Astrocyte (in vitro differentiated cells and primary cell): ENCODE data around the gene CPT1A.

Experiments used
- EZH2 ChIP-seq: IDR thresholded peaks from 2 replicates; pipeline ENCODE4 v1.6.1; 2012; ENCODE audit warnings: mild to moderate bottlenecking, low read length, inconsistent platforms; ENCODE audit not compliant: insufficient read depth
- TF ChIP-seq, protein P1 (sequence below): IDR thresholded peaks from 2 replicates; pipeline ENCODE4 v1.5.1; 2011; ENCODE audit warnings: low read depth, mild to moderate bottlenecking, inconsistent platforms, low read length, moderate library complexity; ENCODE audit not compliant: insufficient read depth

DNA sequence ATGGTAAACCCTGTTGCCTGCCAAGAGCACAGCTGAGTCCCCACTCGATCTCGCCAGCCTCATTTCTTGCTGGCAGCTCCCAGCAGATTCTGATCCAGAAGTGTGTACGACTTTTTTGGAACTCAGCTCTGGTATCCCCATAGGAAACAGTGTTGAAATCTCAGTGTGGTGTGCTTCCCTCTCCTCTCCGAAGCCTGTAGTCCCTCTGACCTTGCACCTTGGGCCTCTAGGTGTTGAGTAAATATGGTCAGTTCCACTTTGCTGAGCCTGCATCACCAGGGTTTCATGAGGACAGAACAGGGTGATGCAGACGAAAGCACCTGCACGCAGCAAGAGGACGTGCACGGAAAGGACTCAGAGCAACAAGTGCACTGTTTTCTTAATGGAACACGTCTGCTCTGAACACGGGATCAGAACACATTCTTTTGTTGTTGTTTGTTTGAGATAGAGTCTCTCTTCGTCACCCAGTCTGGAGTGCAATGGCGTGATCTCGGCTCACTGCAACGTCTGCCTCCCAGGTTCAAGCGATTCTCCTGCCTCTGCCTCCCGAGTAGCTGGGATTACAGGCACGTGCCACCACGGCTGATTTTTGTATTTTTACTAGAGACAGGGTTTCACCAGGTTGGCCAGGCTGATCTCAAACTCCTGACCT is 3.8 kb upstream of the CPT1A start:
- TF ChIP-seq, protein P1, sequence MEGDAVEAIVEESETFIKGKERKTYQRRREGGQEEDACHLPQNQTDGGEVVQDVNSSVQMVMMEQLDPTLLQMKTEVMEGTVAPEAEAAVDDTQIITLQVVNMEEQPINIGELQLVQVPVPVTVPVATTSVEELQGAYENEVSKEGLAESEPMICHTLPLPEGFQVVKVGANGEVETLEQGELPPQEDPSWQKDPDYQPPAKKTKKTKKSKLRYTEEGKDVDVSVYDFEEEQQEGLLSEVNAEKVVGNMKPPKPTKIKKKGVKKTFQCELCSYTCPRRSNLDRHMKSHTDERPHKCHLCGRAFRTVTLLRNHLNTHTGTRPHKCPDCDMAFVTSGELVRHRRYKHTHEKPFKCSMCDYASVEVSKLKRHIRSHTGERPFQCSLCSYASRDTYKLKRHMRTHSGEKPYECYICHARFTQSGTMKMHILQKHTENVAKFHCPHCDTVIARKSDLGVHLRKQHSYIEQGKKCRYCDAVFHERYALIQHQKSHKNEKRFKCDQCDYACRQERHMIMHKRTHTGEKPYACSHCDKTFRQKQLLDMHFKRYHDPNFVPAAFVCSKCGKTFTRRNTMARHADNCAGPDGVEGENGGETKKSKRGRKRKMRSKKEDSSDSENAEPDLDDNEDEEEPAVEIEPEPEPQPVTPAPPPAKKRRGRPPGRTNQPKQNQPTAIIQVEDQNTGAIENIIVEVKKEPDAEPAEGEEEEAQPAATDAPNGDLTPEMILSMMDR, result no peak
- TF ChIP-seq EZH2, result no peak
